GM12878 (cell line): ENCODE data around the gene C19orf12. TPM values are rescaled to one million over a fixed set of nuclear protein-coding genes. Genes with fewer than 3 reads are reported as not detected.

ENCODE experiments used
- ATAC-seq: fragments of 200-7000 bp; cut with Tn5 transposase; 3 replicates; pipeline ENCODE4 v1.9.1; 2020; ENCODE audit warnings: mild to moderate bottlenecking, moderate library complexity
- BruUV-seq: library from RNA; stranded (reverse); fragments of 400-500 nt; replicated peaks from 2 replicates; lab custom pipeline; 2021; lab: Mats Ljungman, UMichigan
- CTCF ChIA-PET: fragments of 300-600 bp; sonication (Branson Sonifier 250); formaldehyde crosslinking; extraction: SDS; loops from one replicate; lab custom pipeline; 2021; ENCODE audit warnings: inconsistent platforms; lab: Yijun Ruan, JAX
- POLR2A ChIA-PET: fragments of 350-600 bp; formaldehyde crosslinking; extraction: SDS; loops from one replicate; lab custom pipeline; 2021; ENCODE audit warnings: inconsistent platforms; lab: Charles Lee
- RAD21 ChIA-PET: fragments of 300-600 bp; sonication (Branson Sonifier 250); formaldehyde crosslinking; loops from one replicate; lab custom pipeline; 2023; ENCODE audit warnings: antibody characterized with exemption; ENCODE audit not compliant: unreplicated experiment; lab: Charles Lee
- SMC1A ChIA-PET: fragments of 300-600 bp; sonication (Branson Sonifier 250); formaldehyde crosslinking; loops from one replicate; lab custom pipeline; 2023; ENCODE audit not compliant: unreplicated experiment, uncharacterized antibody; lab: Charles Lee
- DNase-seq: peaks from one replicate; pipeline ENCODE4 v3.0.0-alpha.2; 2011; ENCODE audit warnings: low read depth, low spot score
- FAIRE-seq: peaks from 3 replicates; lab custom pipeline; 2011; peaks lifted over from hg19 to GRCh38; lab: Jason Lieb, UNC
- H2AFZ ChIP-seq: 2 replicates; pipeline ENCODE4 v1.6.0; 2011; ENCODE audit warnings: low read depth, low read length, control low read depth; ENCODE audit not compliant: control insufficient read depth
- H3K27ac ChIP-seq: 2 replicates; pipeline ENCODE4 v1.5.1; 2011; ENCODE audit warnings: control low read depth; ENCODE audit not compliant: control insufficient read depth, insufficient read depth
- H3K27me3 ChIP-seq, 2 experiments: replicated peaks in 1 of 2; 2 replicates each; pipeline versions ENCODE4 v1.6.0 to v1.6.1; 2011; ENCODE audit warnings: low read length in 1 of 2; ENCODE audit not compliant: control insufficient read depth in 2 of 2, insufficient read depth in 2 of 2
- H3K36me3 ChIP-seq, 2 experiments: 2 replicates each; pipeline ENCODE4 v1.5.1; 2011; ENCODE audit warnings: low read length in 1 of 2; ENCODE audit not compliant: control insufficient read depth in 2 of 2, insufficient read depth in 2 of 2
- H3K4me1 ChIP-seq: 2 replicates; pipeline ENCODE4 v1.6.1; 2011; ENCODE audit warnings: mild to moderate bottlenecking, low read length, moderate library complexity, mixed read lengths; ENCODE audit not compliant: control insufficient read depth, insufficient read depth
- H3K4me2 ChIP-seq: 2 replicates; pipeline ENCODE4 v1.6.0; 2011; ENCODE audit warnings: control low read depth; ENCODE audit not compliant: control insufficient read depth, insufficient read depth
- H3K4me3 ChIP-seq: fragments of 200-600 bp; sonication (generic); 2 replicates; pipeline ENCODE4 v1.5.1; 2016
- H3K79me2 ChIP-seq: 2 replicates; pipeline ENCODE4 v1.6.0; 2011; ENCODE audit warnings: low read length; ENCODE audit not compliant: control insufficient read depth, insufficient read depth
- H3K9ac ChIP-seq: 2 replicates; pipeline ENCODE4 v1.8.0; 2011; ENCODE audit warnings: low read length, control low read depth, mixed read lengths; ENCODE audit not compliant: control insufficient read depth, insufficient read depth
- H3K9me3 ChIP-seq: replicated peaks from 3 replicates; pipeline ENCODE4 v1.5.1; 2011; ENCODE audit warnings: mild to moderate bottlenecking, low read length; ENCODE audit not compliant: control insufficient read depth, insufficient read depth
- H4K20me1 ChIP-seq: 2 replicates; pipeline ENCODE4 v1.6.0; 2011; ENCODE audit not compliant: control insufficient read depth, insufficient read depth
- BCL11A ChIP-seq: IDR thresholded peaks from 2 replicates; pipeline ENCODE4 v1.6.1; 2011; ENCODE audit warnings: low read depth, low read length
- BMI1 ChIP-seq: fragments of 450-650 bp; IDR thresholded peaks from 2 replicates; pipeline ENCODE4 v1.6.1; 2016; ENCODE audit warnings: mild to moderate bottlenecking, moderate library complexity, borderline replicate concordance
- CHD2 ChIP-seq: IDR thresholded peaks from 2 replicates; pipeline ENCODE4 v1.6.1; 2011; ENCODE audit warnings: low read depth, low read length, improper control_type of control experiment, borderline replicate concordance
- IRF4 ChIP-seq: IDR thresholded peaks from 2 replicates; pipeline ENCODE4 v1.6.1; 2011; ENCODE audit warnings: low read depth, low read length
- MLLT1 ChIP-seq: fragments of 450-650 bp; IDR thresholded peaks from 2 replicates; pipeline ENCODE4 v1.6.1; 2016; ENCODE audit warnings: mild to moderate bottlenecking
- MTA3 ChIP-seq: IDR thresholded peaks from 2 replicates; pipeline ENCODE4 v1.6.1; 2012; ENCODE audit warnings: low read length, inconsistent platforms, borderline replicate concordance
- NBN ChIP-seq: fragments of 450-650 bp; IDR thresholded peaks from 2 replicates; pipeline ENCODE4 v1.6.1; 2016
- NFYB ChIP-seq: IDR thresholded peaks from 2 replicates; pipeline ENCODE4 v1.6.1; 2011; ENCODE audit warnings: low read depth, mild to moderate bottlenecking, low read length, improper control_type of control experiment, moderate library complexity; ENCODE audit not compliant: insufficient read depth
- NKRF ChIP-seq: fragments of 450-650 bp; conservative IDR thresholded peaks from 2 replicates; pipeline ENCODE4 v1.6.1; 2017; ENCODE audit warnings: mild to moderate bottlenecking, moderate library complexity
- PML ChIP-seq: IDR thresholded peaks from 2 replicates; pipeline ENCODE4 v1.6.1; 2012; ENCODE audit warnings: low read length, inconsistent platforms
- POLR2AphosphoS2 ChIP-seq: IDR thresholded peaks from 2 replicates; pipeline ENCODE4 v1.6.1; 2011; ENCODE audit warnings: low read depth, mild to moderate bottlenecking, low read length, improper control_type of control experiment, moderate library complexity
- RAD51 ChIP-seq: fragments of 450-650 bp; IDR thresholded peaks from 2 replicates; pipeline ENCODE4 v1.6.1; 2016; ENCODE audit warnings: moderate library complexity, mild to moderate bottlenecking, inconsistent platforms
- RBBP5 ChIP-seq: fragments of 200-600 bp; sonication (generic); conservative IDR thresholded peaks from 2 replicates; pipeline ENCODE4 v1.6.1; 2016
- SMAD5 ChIP-seq: IDR thresholded peaks from 2 replicates; pipeline ENCODE4 v1.6.1; 2016; ENCODE audit warnings: antibody characterized with exemption, low read depth
- TAF1 ChIP-seq: IDR thresholded peaks from 2 replicates; pipeline ENCODE4 v1.6.1; 2011; ENCODE audit warnings: mild to moderate bottlenecking, low read depth, low read length, borderline replicate concordance
- ZBTB11 ChIP-seq: fragments of 450-650 bp; formaldehyde crosslinking; IDR thresholded peaks from 2 replicates; pipeline ENCODE4 v1.5.0; 2022; ENCODE audit warnings: mild to moderate bottlenecking, missing genetic modification characterization
- WGBS: methylation state at CpG from one replicate; pipeline ENCODE4 v1.1.6; 2016; ENCODE audit warnings: low lambda C conversion rate; ENCODE audit not compliant: insufficient replicate concordance, insufficient coverage; ENCODE audit errors: missing lambda C conversion rate; 5-methylcytosine and 5-hydroxymethylcytosine counted together
- in situ Hi-C: fragments of 300-500 bp; cut with MboI; formaldehyde crosslinking; loops from 9 replicates; pipeline ENCODE4 v1.14.3; 2018; ENCODE audit warnings: mixed read lengths
- intact Hi-C: fragments of 100-400 bp; cut with micrococcal nuclease; formaldehyde crosslinking; loops from one replicate; pipeline ENCODE4 v1.14.2; 2022; ENCODE audit not compliant: unreplicated experiment
- polyA plus RNA-seq, 11 experiments: library from polyadenylated mRNA; depleted of rRNA in 4 of 11; unstranded in 6 of 11; stranded (reverse) in 5 of 11; fragments of >200 nt; fragmentation: Nextera tagmentation in 4 of 11; fragmentation: Illumina TruSeq in 1 of 11; extraction: Ambion mirVana in 4 of 11; extraction: Trizol in 1 of 11; gene quantifications; 1 replicate in 1 of 11; 2 replicates in 10 of 11; pipeline versions ENCODE4 v1.2.1 to v1.2.3, GENCODE V29; 2011 to 2016; ENCODE audit warnings: inconsistent platforms in 2 of 11, missing spikeins in 2 of 11, low read depth in 1 of 11
- total RNA-seq, 4 experiments: library from RNA; depleted of rRNA in 3 of 4; stranded (reverse); fragments of >200 nt in 3 of 4; fragmentation: Illumina TruSeq in 1 of 4; extraction: Trizol in 1 of 4; gene quantifications; 2 replicates each; pipeline versions ENCODE4 v1.2.1 to v1.2.3, GENCODE V29; 2013 to 2021

The C19orf12 gene
- total and polyA plus RNA-seq, 10 of the 15 experiments (the other 5 are each of a cell fraction or from before 2014, with no cell fraction given): 2.3 to 23.5 (median 20.3) TPM

- Histone ChIP-seq H3K27ac (no peak overlapping the region), H4K20me1 (no peaks in the 10 kb centered on the region), H3K27me3 (peaks cover 0 to 3% of the 10 kb centered on the region in 2 experiments; a peak in 2 of 4 replicates), H3K4me2 (no peak overlapping the region), H3K9ac (no peak overlapping the region), H3K36me3 (no peaks in the 10 kb centered on the region), H2AFZ (no peak overlapping the region), H3K79me2 (no peaks in the 10 kb centered on the region), H3K4me3 (no peak overlapping the region), H3K9me3 (no peaks in the 10 kb centered on the region), H3K4me1 (no peaks in the 10 kb centered on the region)
- no TSS peak for BruUV-seq
- FAIRE-seq (no peak), DNase-seq (no peak), ATAC-seq (no peak)
- ChIA-PET SMC1A (no interaction called here), CTCF (interaction anchor here (0.7 to 1.2 kb wide), 2 partner anchors 20 to 117 kb away, joined by 3 to 4 read pairs; no protein-coding TSS in a partner anchor), POLR2A (no interaction called here), RAD21 (no interaction called here)
- WGBS: 78% methylated on average over 10 of the region's 10 CpGs
- TF ChIP-seq TAF1 (no peak), CHD2 (no peak), ZBTB11 (CRISPR knock-in tag) (no peak), NFYB (no peak), NBN (no peak), IRF4 (no peak), POLR2AphosphoS2 (no peak), RBBP5 (no peak), PML (no peak), RAD51 (no peak), MTA3 (no peak), SMAD5 (no peak), MLLT1 (no peak), BMI1 (no peak), NKRF (no peak), BCL11A (no peak)
- intact Hi-C loops: no loop called here
- in situ Hi-C loops: no loop called here
Measured at GRCh38 chr19:29741226-29741625, 26.2 kb upstream of the C19orf12 start.
